Prostate gland (tissue), 2 donors: ENCODE results near the gene C1orf198. TPM values are rescaled to one million over a fixed set of nuclear protein-coding genes. Genes with fewer than 3 reads are reported as not detected.
A peak's percentile ranks its signal among the peaks of the same experiment; 100 is the strongest.

Experiments used
- DNase-seq: peaks from one replicate; pipeline ENCODE4 v3.0.0-alpha.2; 2019; ENCODE audit warnings: low spot score
- H3K27ac ChIP-seq, 2 donors: fragments of 200-600 bp; sonication (generic); 2 replicates each; pipeline ENCODE4 v1.5.1; 2017 to 2019
- H3K27me3 ChIP-seq: fragments of 200-600 bp; sonication (generic); replicated peaks from 2 replicates; pipeline ENCODE4 v1.5.1; 2019; ENCODE audit not compliant: insufficient read depth
- H3K36me3 ChIP-seq, 2 donors: fragments of 200-600 bp; sonication (generic); 1 replicate in 1 of 2; 2 replicates in 1 of 2; pipeline versions ENCODE4 v1.5.1 to v1.8.1; 2017 to 2019
- H3K4me1 ChIP-seq: fragments of 200-600 bp; sonication (generic); replicated peaks from 2 replicates; pipeline ENCODE4 v1.5.1; 2019
- H3K4me3 ChIP-seq, 2 donors: fragments of 200-600 bp; sonication (generic); 2 replicates each; pipeline ENCODE4 v1.5.1; 2017 to 2019
- H3K9me3 ChIP-seq: fragments of 200-600 bp; sonication (generic); 2 replicates; pipeline ENCODE4 v1.5.1; 2017
- CTCF ChIP-seq, 4 experiments: fragments of 200-600 bp in 2 of 4; fragments of 450-650 bp in 2 of 4; sonication (generic) in 2 of 4; IDR thresholded peaks; 1 replicate in 3 of 4; 2 replicates in 1 of 4; pipeline ENCODE4 v1.5.1; 2016 to 2019; ENCODE audit warnings: antibody characterized with exemption in 4 of 4, mild to moderate bottlenecking in 2 of 4, moderate library complexity in 2 of 4
- POLR2A ChIP-seq: fragments of 450-650 bp; IDR thresholded peaks from one replicate; pipeline ENCODE4 v1.6.1; 2016; ENCODE audit warnings: antibody characterized with exemption, mild to moderate bottlenecking
- POLR2AphosphoS5 ChIP-seq: sonication (generic); formaldehyde crosslinking; IDR thresholded peaks from one replicate; pipeline ENCODE4 v1.6.1; 2017; ENCODE audit warnings: antibody characterized with exemption
- WGBS: methylation state at CpG from one replicate; pipeline ENCODE4 v1.1.5; 2018; 5-methylcytosine and 5-hydroxymethylcytosine counted together
- intact Hi-C: fragments of 100-400 bp; cut with DNase I; formaldehyde crosslinking; loops from one replicate; pipeline ENCODE4 v1.14.2; 2022
- total RNA-seq, 2 donors: library from RNA; depleted of rRNA; stranded (reverse); fragments of >200 nt; gene quantifications; one replicate each; pipeline ENCODE4 v1.1.0, GENCODE V29; 2016

C1orf198 gene
- total RNA-seq, 2 donors from 2014 or later: 41.9 to 44.8 TPM

- H3K27ac ChIP-seq: peak overlapping the region; percentile 73 to 81
- H3K4me3 ChIP-seq: peak overlapping the region; percentile 92 to 94
- intact Hi-C loops: loop anchor here (5.0 kb wide), 1 partner anchor 33 kb away; no protein-coding TSS in a partner anchor
- H3K27me3 ChIP-seq: no peaks in the 10 kb centered on the region
- H3K36me3 ChIP-seq: no peaks in the 10 kb centered on the region
- TF ChIP-seq POLR2AphosphoS5: peak; percentile 15
- peak in 1 of 4 experiments; percentile 29 for TF ChIP-seq CTCF (IDR thresholded peaks at IDR 0.05)
- no peak for TF ChIP-seq POLR2A
- peak; percentile 44 for DNase-seq
- WGBS: 4% methylated on average over 31 of the region's 40 CpGs
- H3K9me3 ChIP-seq: no peaks in the 10 kb centered on the region
- H3K4me1 ChIP-seq: no peaks in the 10 kb centered on the region
These were observed 540 bp upstream of the C1orf198 start for GRCh38 chr1:230868736-230869385.

GRCh38 chr1:230867101-230867902, 1.0 kb downstream of the C1orf198 start:
- Histone ChIP-seq H3K4me1 (no peaks in the 10 kb centered on the region), H3K27ac (peak overlapping the region; percentile 73 to 81), H3K36me3 (no peaks in the 10 kb centered on the region), H3K9me3 (no peaks in the 10 kb centered on the region), H3K4me3 (peak overlapping the region; percentile 92 to 94), H3K27me3 (no peaks in the 10 kb centered on the region)
- no peak for DNase-seq
- intact Hi-C loops: loop anchor here (5.0 kb wide), 1 partner anchor 35 kb away; no protein-coding TSS in a partner anchor
- WGBS: 18% methylated on average over 17 of the region's 17 CpGs
- TF ChIP-seq POLR2A: no peak
- TF ChIP-seq CTCF (IDR thresholded peaks at IDR 0.05): no peak
- TF ChIP-seq POLR2AphosphoS5: no peak

GRCh38 chr1:230866171-230867070, 1.9 kb downstream of the C1orf198 start:
- no peak for DNase-seq
- H3K27ac ChIP-seq: peak overlapping the region in 1 of 2 donors; percentile 27
- no peaks in the 10 kb centered on the region for H3K4me1 ChIP-seq
- 50% methylated on average over 9 of the region's 9 CpGs for WGBS
- no peak for TF ChIP-seq CTCF (IDR thresholded peaks at IDR 0.05)
- no peak for TF ChIP-seq POLR2A
- no peak for TF ChIP-seq POLR2AphosphoS5
- intact Hi-C loops: loop anchor here (5.0 kb wide), 1 partner anchor 36 kb away; no protein-coding TSS in a partner anchor
- peak overlapping the region in 1 of 2 donors; percentile 2 for H3K4me3 ChIP-seq
- H3K36me3 ChIP-seq: no peaks in the 10 kb centered on the region
- H3K27me3 ChIP-seq: no peaks in the 10 kb centered on the region
- H3K9me3 ChIP-seq: no peaks in the 10 kb centered on the region

GRCh38 chr1:230865062-230865817, 3.1 kb downstream of the C1orf198 start:
- no peak overlapping the region for H3K4me3 ChIP-seq
- H3K36me3 ChIP-seq: no peaks in the 10 kb centered on the region
- intact Hi-C loops: loop anchor here (5.0 kb wide), 1 partner anchor 37 kb away; no protein-coding TSS in a partner anchor
- DNase-seq: no peak
- H3K9me3 ChIP-seq: no peaks in the 10 kb centered on the region
- TF ChIP-seq POLR2A: no peak
- TF ChIP-seq POLR2AphosphoS5: no peak
- TF ChIP-seq CTCF (IDR thresholded peaks at IDR 0.05): no peak
- H3K27me3 ChIP-seq: no peaks in the 10 kb centered on the region
- 87% methylated on average over 8 of the region's 8 CpGs for WGBS
- H3K27ac ChIP-seq: no peak overlapping the region
- H3K4me1 ChIP-seq: no peaks in the 10 kb centered on the region
